Measurements from ENCODE around the gene SOAT2.

DNA sequence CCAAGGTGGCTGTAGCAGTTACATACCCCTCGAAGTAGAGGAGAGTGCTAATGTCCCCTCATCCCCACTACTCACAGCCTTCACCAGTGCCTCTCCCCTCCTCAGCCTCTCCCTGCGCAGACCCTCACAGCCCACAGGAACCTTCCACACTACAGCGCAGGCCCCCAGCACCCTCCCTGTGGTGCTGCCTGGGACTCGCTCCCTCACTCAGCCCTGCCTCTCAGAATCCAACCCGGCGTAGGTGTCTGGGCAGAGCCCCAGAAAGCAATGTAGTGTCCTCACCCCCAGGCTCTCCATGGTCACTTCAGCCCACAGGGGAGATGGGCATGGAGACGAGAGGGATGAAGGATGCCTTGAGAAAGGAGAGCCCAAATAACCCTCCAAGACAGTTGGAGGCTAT lies 66.4 kb downstream of the SOAT2 start:
- TF ChIP-seq, protein P1, sequence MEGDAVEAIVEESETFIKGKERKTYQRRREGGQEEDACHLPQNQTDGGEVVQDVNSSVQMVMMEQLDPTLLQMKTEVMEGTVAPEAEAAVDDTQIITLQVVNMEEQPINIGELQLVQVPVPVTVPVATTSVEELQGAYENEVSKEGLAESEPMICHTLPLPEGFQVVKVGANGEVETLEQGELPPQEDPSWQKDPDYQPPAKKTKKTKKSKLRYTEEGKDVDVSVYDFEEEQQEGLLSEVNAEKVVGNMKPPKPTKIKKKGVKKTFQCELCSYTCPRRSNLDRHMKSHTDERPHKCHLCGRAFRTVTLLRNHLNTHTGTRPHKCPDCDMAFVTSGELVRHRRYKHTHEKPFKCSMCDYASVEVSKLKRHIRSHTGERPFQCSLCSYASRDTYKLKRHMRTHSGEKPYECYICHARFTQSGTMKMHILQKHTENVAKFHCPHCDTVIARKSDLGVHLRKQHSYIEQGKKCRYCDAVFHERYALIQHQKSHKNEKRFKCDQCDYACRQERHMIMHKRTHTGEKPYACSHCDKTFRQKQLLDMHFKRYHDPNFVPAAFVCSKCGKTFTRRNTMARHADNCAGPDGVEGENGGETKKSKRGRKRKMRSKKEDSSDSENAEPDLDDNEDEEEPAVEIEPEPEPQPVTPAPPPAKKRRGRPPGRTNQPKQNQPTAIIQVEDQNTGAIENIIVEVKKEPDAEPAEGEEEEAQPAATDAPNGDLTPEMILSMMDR (IDR thresholded peaks at IDR 0.05) = no peak
- no peak for TF ChIP-seq POLR2A (IDR thresholded peaks at IDR 0.05)

Data from transverse colon (tissue), 3 donors.